Activated T-cell treated with anti-CD3 and anti-CD28 coated beads, Interleukin-2, amount 50 U/mL, for 24 hours (primary cell): ENCODE data around the gene CCDC30.
"Not testable (repeated sequence)": the region's sequence is repeated elsewhere in the genome, so short reads cannot be mapped to it uniquely, and the experiment has no call there.

Source experiments
- DNase-seq: peaks from one replicate; pipeline ENCODE4 v3.0.0-alpha.2; 2020
- H3K27ac Mint-ChIP-seq: 2 replicates; pipeline ENCODE4 v1.8.0; 2020; ENCODE audit warnings: mild to moderate bottlenecking, mixed read lengths
- H3K27me3 Mint-ChIP-seq: 2 replicates; pipeline ENCODE4 v1.8.0; 2020; ENCODE audit warnings: mixed read lengths
- H3K36me3 Mint-ChIP-seq: 2 replicates; pipeline ENCODE4 v1.8.0; 2020; ENCODE audit warnings: low read depth, mixed read lengths
- H3K4me1 Mint-ChIP-seq: 2 replicates; pipeline ENCODE4 v1.8.0; 2020; ENCODE audit warnings: low read depth, mixed read lengths
- H3K4me3 Mint-ChIP-seq: 2 replicates; pipeline ENCODE4 v1.8.0; 2020; ENCODE audit warnings: mild to moderate bottlenecking, moderate library complexity, mixed read lengths
- H3K9me3 Mint-ChIP-seq: 2 replicates; pipeline ENCODE4 v1.8.0; 2020; ENCODE audit warnings: mixed read lengths

CCDC30 gene

GRCh38 chr1:42469727-42470126, 6.6 kb downstream of the CCDC30 start:
- H3K4me3 Mint-ChIP-seq, result no peak overlapping the region
- H3K27me3 Mint-ChIP-seq, result no peaks in the 10 kb centered on the region
- no peak overlapping the region for H3K27ac Mint-ChIP-seq
- no peaks in the 10 kb centered on the region for H3K4me1 Mint-ChIP-seq
- H3K36me3 Mint-ChIP-seq, result no peaks in the 10 kb centered on the region
- no peaks in the 10 kb centered on the region for H3K9me3 Mint-ChIP-seq
- no peak for DNase-seq

DNA sequence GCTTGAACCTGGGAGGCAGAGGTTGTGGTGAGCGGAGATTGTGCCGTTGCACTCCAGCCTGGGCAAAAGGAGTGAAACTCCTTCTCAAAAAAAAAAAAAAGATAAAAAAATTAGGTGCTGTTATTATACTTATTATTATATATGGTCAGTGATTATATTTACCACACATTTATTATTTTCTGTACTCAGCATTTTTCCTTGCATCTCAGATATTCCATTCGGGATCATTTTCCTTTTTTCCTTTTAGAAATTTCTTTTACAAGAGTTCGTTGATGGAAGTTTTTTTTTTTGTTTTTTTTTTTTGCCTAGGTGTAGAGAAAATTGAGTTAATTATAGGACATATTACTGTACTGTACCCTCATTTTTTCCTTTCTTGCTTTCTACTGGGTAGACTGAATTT, 13.5 kb downstream of the CCDC30 start:
- Mint-ChIP-seq H3K4me1 (no peaks in the 10 kb centered on the region), H3K9me3 (no peaks in the 10 kb centered on the region), H3K36me3 (peaks cover 3% of the 10 kb centered on the region), H3K27ac (no peak overlapping the region), H3K27me3 (no peaks in the 10 kb centered on the region), H3K4me3 (no peak overlapping the region)
- DNase-seq, result no peak

- not testable (repeated sequence) for H3K27me3 Mint-ChIP-seq, H3K27ac Mint-ChIP-seq, H3K4me1 Mint-ChIP-seq, H3K36me3 Mint-ChIP-seq, DNase-seq, H3K9me3 Mint-ChIP-seq, H3K4me3 Mint-ChIP-seq
Measured at GRCh38 chr1:42477354-42477753, 14.3 kb downstream of the CCDC30 start.

DNA sequence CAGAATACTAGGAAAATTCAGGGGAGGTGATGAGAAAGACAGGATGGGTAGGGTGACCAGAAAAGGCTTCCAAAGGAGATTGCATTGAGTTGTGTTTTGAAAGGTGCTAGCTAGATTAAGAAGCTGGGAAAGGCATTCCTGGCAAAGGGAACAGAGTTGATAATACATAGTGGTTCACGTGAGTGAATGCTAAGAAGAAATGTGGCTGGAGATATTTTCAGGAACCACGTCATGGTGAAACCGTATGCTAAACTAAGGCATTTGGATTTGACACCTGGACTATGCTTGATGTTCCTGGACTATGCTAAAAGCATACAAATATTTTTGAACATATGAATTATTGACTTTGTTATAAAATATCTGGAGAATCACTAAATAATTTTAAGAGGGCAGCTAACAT, 14.7 kb downstream of the CCDC30 start:
- no peak for DNase-seq
- Mint-ChIP-seq H3K36me3 (peaks cover 6% of the 10 kb centered on the region), H3K4me1 (no peaks in the 10 kb centered on the region), H3K9me3 (no peaks in the 10 kb centered on the region), H3K27me3 (no peaks in the 10 kb centered on the region), H3K27ac (no peak overlapping the region), H3K4me3 (no peak overlapping the region)

DNA sequence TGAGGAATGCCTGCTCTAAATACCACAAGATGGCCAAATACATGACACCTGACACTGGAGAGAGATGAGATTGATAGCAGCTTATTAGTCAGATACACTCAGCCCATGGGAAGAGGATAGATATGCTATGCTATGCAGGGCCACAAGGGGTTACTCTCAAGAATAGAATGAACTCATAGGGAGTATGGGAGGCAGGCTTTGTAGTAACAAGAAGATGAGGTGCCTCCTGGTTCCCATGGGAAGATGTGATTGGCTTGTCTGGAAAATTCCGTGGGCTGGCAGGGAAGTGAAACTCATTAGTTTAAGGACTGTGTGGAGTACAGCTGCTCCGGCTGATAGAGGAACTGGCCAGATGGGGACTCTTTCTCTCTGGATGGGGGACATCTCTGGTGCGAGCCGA, 16.5 kb downstream of the CCDC30 start:
- Mint-ChIP-seq H3K36me3 (peaks cover 8% of the 10 kb centered on the region), H3K9me3 (no peaks in the 10 kb centered on the region), H3K4me1 (no peaks in the 10 kb centered on the region), H3K27me3 (no peaks in the 10 kb centered on the region), H3K4me3 (no peak overlapping the region), H3K27ac (no peak overlapping the region)
- DNase-seq, result no peak

DNA sequence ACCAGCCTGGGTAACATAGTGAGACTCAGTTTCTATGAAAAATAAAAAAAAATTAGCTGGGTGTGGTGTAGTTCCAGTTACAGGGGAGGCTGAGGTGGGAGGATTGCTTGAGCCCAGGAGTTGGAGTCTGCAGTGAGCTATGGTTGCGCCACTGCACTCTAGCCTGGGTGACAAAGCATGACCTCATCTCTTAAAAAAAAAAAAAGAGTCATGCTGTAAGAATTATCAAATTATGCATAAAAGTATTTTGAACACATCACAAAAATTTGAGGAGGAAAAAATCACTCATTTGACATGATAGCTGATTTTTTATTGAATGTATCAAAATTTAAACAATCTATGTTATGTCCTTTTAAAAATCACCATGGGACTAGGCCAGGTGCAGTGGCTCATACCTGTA, 17.8 kb downstream of the CCDC30 start:
- Mint-ChIP-seq H3K4me3 (no peak overlapping the region), H3K4me1 (no peaks in the 10 kb centered on the region), H3K36me3 (peaks cover 8% of the 10 kb centered on the region), H3K27me3 (no peaks in the 10 kb centered on the region), H3K27ac (no peak overlapping the region), H3K9me3 (no peaks in the 10 kb centered on the region)
- DNase-seq, result no peak

- H3K4me3 Mint-ChIP-seq, result no peak overlapping the region
- H3K27me3 Mint-ChIP-seq, result no peaks in the 10 kb centered on the region
- no peaks in the 10 kb centered on the region for H3K9me3 Mint-ChIP-seq
- H3K4me1 Mint-ChIP-seq, result no peaks in the 10 kb centered on the region
- no peak overlapping the region for H3K27ac Mint-ChIP-seq
- peaks cover 8% of the 10 kb centered on the region for H3K36me3 Mint-ChIP-seq
- no peak for DNase-seq
Measured at GRCh38 chr1:42482635-42483153, 19.6 kb downstream of the CCDC30 start.

GRCh38 chr1:42484382-42484781, 21.3 kb downstream of the CCDC30 start:
- Mint-ChIP-seq H3K4me1 (no peaks in the 10 kb centered on the region), H3K4me3 (no peak overlapping the region), H3K9me3 (no peaks in the 10 kb centered on the region), H3K27me3 (no peaks in the 10 kb centered on the region), H3K36me3 (peaks cover 8% of the 10 kb centered on the region), H3K27ac (no peak overlapping the region)
- no peak for DNase-seq

- Mint-ChIP-seq H3K27me3 (no peaks in the 10 kb centered on the region), H3K4me1 (no peaks in the 10 kb centered on the region), H3K9me3 (no peaks in the 10 kb centered on the region), H3K27ac (no peak overlapping the region), H3K4me3 (no peak overlapping the region), H3K36me3 (peaks cover 6% of the 10 kb centered on the region)
- no peak for DNase-seq
Measured at GRCh38 chr1:42490237-42490636, 27.2 kb downstream of the CCDC30 start.

DNA sequence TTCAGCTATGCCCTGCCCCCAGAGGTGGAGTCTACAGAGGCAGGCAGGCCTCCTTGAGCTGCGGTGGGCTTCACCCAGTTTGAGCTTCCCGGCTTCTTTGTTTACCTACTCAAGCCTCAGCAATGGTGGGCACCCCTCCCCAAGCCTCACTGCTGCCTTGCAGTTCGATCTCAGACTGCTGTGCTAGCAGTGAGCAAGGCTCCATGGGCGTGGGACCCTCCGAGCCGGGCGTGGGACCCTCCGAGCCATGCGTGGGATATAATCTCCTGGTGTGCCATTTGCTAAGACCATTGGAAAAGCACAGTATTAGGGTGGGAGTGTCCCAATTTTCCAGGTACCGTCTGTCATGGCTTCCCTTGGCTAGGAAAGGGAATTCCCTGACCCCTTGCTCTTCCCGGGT, 38.9 kb downstream of the CCDC30 start:
- not testable (repeated sequence) for DNase-seq

GRCh38 chr1:42504535-42505128, 41.5 kb downstream of the CCDC30 start:
- Mint-ChIP-seq H3K27me3 (no peaks in the 10 kb centered on the region), H3K4me3 (no peak overlapping the region), H3K9me3 (peaks cover 33% of the 10 kb centered on the region), H3K4me1 (no peaks in the 10 kb centered on the region), H3K36me3 (peaks cover 69% of the 10 kb centered on the region), H3K27ac (no peak overlapping the region)
- DNase-seq, result no peak

More for the DNA sequence above, 38.9 kb downstream of the CCDC30 start:
- H3K9me3 Mint-ChIP-seq, result peaks cover 19% of the 10 kb centered on the region
- not testable (repeated sequence) for H3K4me1 Mint-ChIP-seq, H3K27ac Mint-ChIP-seq, H3K27me3 Mint-ChIP-seq, H3K4me3 Mint-ChIP-seq
- H3K36me3 Mint-ChIP-seq, result peaks cover 55% of the 10 kb centered on the region

- Mint-ChIP-seq H3K9me3 (peaks cover 48% of the 10 kb centered on the region), H3K36me3 (peaks cover 74% of the 10 kb centered on the region), H3K4me1 (no peaks in the 10 kb centered on the region), H3K27me3 (no peaks in the 10 kb centered on the region), H3K4me3 (no peak overlapping the region), H3K27ac (no peak overlapping the region)
- no peak for DNase-seq
Measured at GRCh38 chr1:42506576-42506975, 43.5 kb downstream of the CCDC30 start.

GRCh38 chr1:42511581-42512155, 48.6 kb downstream of the CCDC30 start:
- H3K27ac Mint-ChIP-seq, H3K4me1 Mint-ChIP-seq, H3K27me3 Mint-ChIP-seq, DNase-seq, H3K4me3 Mint-ChIP-seq: not testable (repeated sequence)
- peaks cover 47% of the 10 kb centered on the region for H3K36me3 Mint-ChIP-seq
- peaks cover 50% of the 10 kb centered on the region for H3K9me3 Mint-ChIP-seq

DNA sequence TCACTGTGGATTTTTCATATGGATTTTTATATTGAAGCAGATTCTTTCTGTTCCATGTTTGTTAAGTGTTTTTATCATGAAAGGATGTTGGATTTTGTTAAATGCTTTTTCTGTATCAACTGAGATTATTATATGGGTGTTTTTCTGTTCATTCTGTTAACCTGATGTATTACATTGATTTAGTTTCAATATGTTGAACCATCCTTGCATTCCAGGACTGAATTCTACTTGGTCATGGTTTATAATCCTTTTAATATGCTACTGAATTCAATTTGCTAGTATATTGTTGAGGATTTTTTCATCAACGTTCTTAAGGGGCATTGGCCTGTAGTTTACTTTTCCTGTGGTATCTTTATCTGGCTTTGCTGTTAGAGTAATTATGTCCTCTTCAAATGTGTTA, 55.8 kb downstream of the CCDC30 start:
- H3K9me3 Mint-ChIP-seq, result peaks cover 35% of the 10 kb centered on the region
- no peaks in the 10 kb centered on the region for H3K27me3 Mint-ChIP-seq
- no peak overlapping the region for H3K4me3 Mint-ChIP-seq
- DNase-seq, result no peak
- H3K4me1 Mint-ChIP-seq, result no peaks in the 10 kb centered on the region
- H3K36me3 Mint-ChIP-seq, result peaks cover 38% of the 10 kb centered on the region
- H3K27ac Mint-ChIP-seq, result no peak overlapping the region

DNA sequence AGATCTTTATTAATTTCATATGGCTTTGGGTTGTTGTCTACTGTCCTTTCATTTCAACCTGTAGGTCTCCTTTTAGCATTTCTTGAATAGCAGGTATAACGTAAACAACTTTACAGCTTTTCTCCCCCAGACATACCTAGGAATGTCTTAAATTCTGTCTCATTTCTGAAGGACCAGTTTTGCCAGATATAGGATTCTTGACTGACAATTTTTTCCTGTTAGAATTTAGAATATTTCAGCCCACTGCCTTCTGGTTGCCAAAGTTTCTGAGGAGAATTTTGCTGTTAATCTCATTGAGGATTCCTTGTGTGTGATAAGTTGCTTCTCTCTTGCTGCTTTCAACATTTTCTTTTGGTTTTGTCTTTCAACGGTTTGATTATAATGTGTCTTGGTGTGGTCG, 60.1 kb downstream of the CCDC30 start:
- H3K4me1 Mint-ChIP-seq, result no peaks in the 10 kb centered on the region
- H3K27me3 Mint-ChIP-seq, result no peaks in the 10 kb centered on the region
- peaks cover 26% of the 10 kb centered on the region for H3K36me3 Mint-ChIP-seq
- no peak overlapping the region for H3K27ac Mint-ChIP-seq
- no peak for DNase-seq
- H3K4me3 Mint-ChIP-seq, result no peak overlapping the region
- peaks cover 28% of the 10 kb centered on the region for H3K9me3 Mint-ChIP-seq
